K562 (cell line): ENCODE results near the gene MXRA7. TPM values are rescaled to one million over a fixed set of nuclear protein-coding genes. Genes with fewer than 3 reads are reported as not detected.
A peak's percentile ranks its signal among the peaks of the same experiment; 100 is the strongest.

Experiments used
- ATF1 ChIP-seq, 2 experiments: fragments of 450-650 bp in 1 of 2; IDR thresholded peaks; 2 replicates each; pipeline ENCODE4 v1.6.1; 2016; ENCODE audit warnings: missing compliant biosample characterization in 1 of 2, missing genetic modification characterization in 1 of 2
- CREB5 ChIP-seq: fragments of 250-450 bp; sonication (Bioruptor Pico); IDR thresholded peaks from 2 replicates; pipeline ENCODE4 v1.5.0; 2020; ENCODE audit warnings: mild to moderate bottlenecking
- DPF2 ChIP-seq: fragments of 450-650 bp; IDR thresholded peaks from 2 replicates; pipeline ENCODE4 v1.6.1; 2016
- FOXP1 ChIP-seq: sonication (generic); formaldehyde crosslinking; IDR thresholded peaks from 2 replicates; pipeline ENCODE4 v1.8.0; 2022; ENCODE audit warnings: mild to moderate bottlenecking, missing genetic modification reagents
- HDAC1 ChIP-seq, 2 experiments: fragments of 450-650 bp; IDR thresholded peaks; 2 replicates each; pipeline ENCODE4 v1.6.1; 2016 to 2017; ENCODE audit warnings: inconsistent platforms in 1 of 2, mild to moderate bottlenecking in 1 of 2, moderate library complexity in 1 of 2
- HOMEZ ChIP-seq: fragments of 250-450 bp; sonication (Bioruptor Pico); IDR thresholded peaks from 2 replicates; pipeline ENCODE4 v1.4.0; 2020; ENCODE audit warnings: mild to moderate bottlenecking, moderate library complexity
- HSF4 ChIP-seq: fragments of 250-450 bp; sonication (Bioruptor Pico); IDR thresholded peaks from 2 replicates; pipeline ENCODE4 v2.1.2; 2022; ENCODE audit warnings: mild to moderate bottlenecking, moderate library complexity, borderline replicate concordance
- MIER1 ChIP-seq: fragments of 450-650 bp; IDR thresholded peaks from 2 replicates; pipeline ENCODE4 v1.6.1; 2016; ENCODE audit warnings: antibody characterized with exemption, mild to moderate bottlenecking, low read depth
- MXI1 ChIP-seq: IDR thresholded peaks from 2 replicates; pipeline ENCODE4 v1.6.1; 2011; ENCODE audit warnings: low read depth, mild to moderate bottlenecking, improper control_type of control experiment, low read length
- PHF21A ChIP-seq: fragments of 450-650 bp; IDR thresholded peaks from 2 replicates; pipeline ENCODE4 v1.6.1; 2017; ENCODE audit warnings: low read depth, borderline replicate concordance
- PKNOX1 ChIP-seq: fragments of 450-650 bp; IDR thresholded peaks from 2 replicates; pipeline ENCODE4 v1.6.1; 2016
- SAP30 ChIP-seq: fragments of 200-600 bp; sonication (generic); IDR thresholded peaks from 2 replicates; pipeline ENCODE4 v1.6.1; 2012; ENCODE audit warnings: borderline replicate concordance, low read depth, mild to moderate bottlenecking, moderate library complexity, low read length, control low read depth, inconsistent platforms; ENCODE audit not compliant: insufficient read depth, poor library complexity, severe bottlenecking
- ZBTB26 ChIP-seq: fragments of 450-650 bp; formaldehyde crosslinking; IDR thresholded peaks from 2 replicates; pipeline ENCODE4 v1.4.0; 2022; ENCODE audit warnings: missing genetic modification characterization
- ZC3H8 ChIP-seq: fragments of 450-650 bp; IDR thresholded peaks from 2 replicates; pipeline ENCODE4 v1.6.1; 2017
- ZNF224 ChIP-seq: sonication (generic); formaldehyde crosslinking; IDR thresholded peaks from 2 replicates; pipeline ENCODE4 v1.8.0; 2022; ENCODE audit warnings: mild to moderate bottlenecking, missing genetic modification reagents
- ZNF232 ChIP-seq: sonication (generic); formaldehyde crosslinking; IDR thresholded peaks from 2 replicates; pipeline ENCODE4 v1.8.0; 2022; ENCODE audit warnings: mild to moderate bottlenecking, missing genetic modification reagents
- ZNF280B ChIP-seq: fragments of 250-450 bp; sonication (Bioruptor Pico); IDR thresholded peaks from 2 replicates; pipeline ENCODE4 v1.5.1; 2021; ENCODE audit warnings: mild to moderate bottlenecking
- ZNF384 ChIP-seq: IDR thresholded peaks from 2 replicates; pipeline ENCODE4 v1.6.1; 2012; ENCODE audit warnings: low read depth, low read length, improper control_type of control experiment
- ZNF696 ChIP-seq: fragments of 250-450 bp; sonication (Bioruptor Pico); conservative IDR thresholded peaks from 2 replicates; pipeline ENCODE4 v1.4.0; 2020; ENCODE audit warnings: mild to moderate bottlenecking, moderate library complexity
- ZNF707 ChIP-seq: fragments of 250-450 bp; sonication (Bioruptor Pico); conservative IDR thresholded peaks from 2 replicates; pipeline ENCODE4 v1.8.0; 2022; ENCODE audit warnings: inconsistent platforms, mild to moderate bottlenecking, moderate library complexity
- ZZZ3 ChIP-seq: fragments of 450-650 bp; IDR thresholded peaks from 2 replicates; pipeline ENCODE4 v1.6.1; 2016; ENCODE audit warnings: antibody characterized with exemption, mild to moderate bottlenecking, moderate library complexity
- polyA plus RNA-seq, 8 experiments: library from polyadenylated mRNA; depleted of rRNA in 4 of 8; stranded (reverse) in 5 of 8; unstranded in 3 of 8; fragments of >200 nt; fragmentation: Nextera tagmentation in 2 of 8; fragmentation: Illumina TruSeq in 1 of 8; extraction: Ambion mirVana in 2 of 8; extraction: Trizol in 1 of 8; gene quantifications; 2 replicates each; pipeline versions ENCODE4 v1.2.1 to v1.2.3, GENCODE V29; 2011 to 2014; ENCODE audit warnings: inconsistent platforms in 1 of 8, missing spikeins in 1 of 8
- total RNA-seq, 7 experiments: library from RNA; depleted of rRNA in 6 of 7; stranded (reverse); fragments of >200 nt in 6 of 7; fragmentation: Illumina TruSeq in 2 of 7; extraction: Trizol in 2 of 7; gene quantifications; 2 replicates each; pipeline versions ENCODE4 v1.2.1 to v1.2.3, GENCODE V29; 2011 to 2021; ENCODE audit warnings: low replicate concordance in 1 of 7

The MXRA7 gene
- total and polyA plus RNA-seq, 9 of the 15 experiments (the other 6 are each of a cell fraction or from before 2014, with no cell fraction given): 2.6 to 38.4 (median 14.3) TPM

- TF ChIP-seq SAP30 (no peak), PKNOX1 (peak; percentile 91), ZC3H8 (no peak), CREB5 (CRISPR knock-in tag) (no peak), MXI1 (no peak), ZNF232 (no peak), ZNF384 (peak; percentile 58), MIER1 (no peak), HOMEZ (CRISPR knock-in tag) (no peak), ZNF696 (CRISPR knock-in tag) (no peak), FOXP1 (no peak), ATF1 (CRISPR knock-in tag; IDR thresholded peaks at IDR 0.05) (no peak), ATF1 (tag; IDR thresholded peaks at IDR 0.05) (peak; percentile 46; the same call in 1 of the 2 replicates), HDAC1 (IDR thresholded peaks at IDR 0.05) (peak in 1 of 2 experiments; percentile 51; a peak in 1 of 4 replicates), PHF21A (peak; percentile 23; the same call in 1 of the 2 replicates), HSF4 (CRISPR knock-in tag) (no peak), ZBTB26 (CRISPR knock-in tag) (no peak), ZNF224 (CRISPR knock-in tag) (no peak), ZNF280B (CRISPR knock-in tag) (no peak), DPF2 (peak; percentile 92), ZNF707 (CRISPR knock-in tag) (no peak), ZZZ3 (no peak)
Measured at GRCh38 chr17:76659928-76660655, 50.7 kb downstream of the MXRA7 start (continued).
